ENCODE results near the gene DAGLB. TPM values are rescaled to one million over a fixed set of nuclear protein-coding genes. Genes with fewer than 3 reads are reported as not detected.

Gene DAGLB
- total and polyA plus RNA-seq, 2 of the 8 experiments (the other 6 are each of a cell fraction or from before 2014, with no cell fraction given), result 27.0 to 39.6 TPM

DNA sequence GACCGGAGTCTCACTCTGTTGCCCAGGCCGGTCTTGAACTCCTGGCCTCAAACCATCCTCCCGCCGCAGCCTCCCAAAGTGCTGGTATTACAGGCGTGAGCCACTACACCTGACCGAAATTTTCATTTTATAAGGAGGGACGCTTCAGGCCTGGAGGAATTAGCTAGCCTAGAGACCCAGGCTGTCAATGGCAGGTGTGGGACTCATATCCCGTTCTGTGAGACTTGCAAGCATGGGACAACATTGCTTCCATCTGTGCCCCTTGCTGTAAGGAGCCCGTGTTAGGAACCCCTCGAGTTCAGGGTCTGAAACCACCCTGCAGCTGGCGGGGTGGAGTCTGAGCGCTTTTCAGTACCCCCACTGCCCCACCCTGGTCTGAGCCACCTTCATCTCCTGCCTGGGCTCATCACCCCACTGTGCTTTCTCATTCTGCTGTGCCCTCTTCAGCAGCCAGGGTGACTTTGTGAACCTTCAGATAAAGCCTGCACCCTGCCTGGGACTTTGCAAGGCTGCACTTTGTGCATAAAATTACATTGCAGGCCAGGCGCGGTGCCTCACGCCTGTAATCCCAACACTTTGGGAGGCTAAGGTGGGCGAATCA lies 1.3 kb upstream of the DAGLB start:
- no peak for FAIRE-seq
- TF ChIP-seq SP1 (IDR thresholded peaks at IDR 0.05; ENCODE audit: low read depth, low read length), result no peak
- no peak for TF ChIP-seq SUZ12 (IDR thresholded peaks at IDR 0.05; ENCODE audit: low read length)
- TF ChIP-seq JUND (IDR thresholded peaks at IDR 0.05; ENCODE audit: low read length), result no peak
- no peak for TF ChIP-seq SIN3A (conservative IDR thresholded peaks at IDR 0.05 in 1 of 2, IDR thresholded peaks at IDR 0.05 in 1 of 2; ENCODE audit: low read depth in 1 of 2, low read length in 2 of 2)
- TF ChIP-seq RNF2 (IDR thresholded peaks at IDR 0.05; ENCODE audit: borderline replicate concordance, low read depth, low read length, missing control alignments, poor library complexity, severe bottlenecking), result no peak
- TF ChIP-seq SP2 (IDR thresholded peaks at IDR 0.05; ENCODE audit: low read length), result no peak
- TF ChIP-seq POLR2A (IDR thresholded peaks at IDR 0.05; ENCODE audit: control extremely low read depth in 1 of 2, low read depth in 2 of 2, low read length in 2 of 2), result no peak
- TF ChIP-seq ZNF274 (IDR thresholded peaks at IDR 0.05; ENCODE audit: borderline replicate concordance, extremely low read depth, low read length), result no peak
- no peak for TF ChIP-seq KDM5A (IDR thresholded peaks at IDR 0.05; ENCODE audit: low read length)
- TF ChIP-seq RXRA (IDR thresholded peaks at IDR 0.05; ENCODE audit: insufficient read depth, low read depth, low read length), result no peak
- TF ChIP-seq TEAD4 (IDR thresholded peaks at IDR 0.05; ENCODE audit: low read depth, low read length), result no peak
- no peak for TF ChIP-seq TAF7 (optimal IDR thresholded peaks at IDR 0.05; ENCODE audit: borderline replicate concordance, low read depth, low read length)
- TF ChIP-seq SP4 (IDR thresholded peaks at IDR 0.05; ENCODE audit: low read length), result no peak

More for the DNA sequence above, 1.3 kb upstream of the DAGLB start:
- Histone ChIP-seq H4K20me1 (replicated peaks in 1 of 2; ENCODE audit: control insufficient read depth in 1 of 2, insufficient read depth in 2 of 2, low read length in 2 of 2) (no peaks in the 10 kb centered on the region), H3K79me2 (ENCODE audit: control insufficient read depth in 1 of 2, insufficient read depth in 2 of 2, low read length in 2 of 2) (peaks cover 0 to 31% of the 10 kb centered on the region in 2 experiments; a peak in 3 of 4 replicates), H3K79me1 (ENCODE audit: low read depth, low read length) (0 out of 2 replicates have a peak, but pooled peaks cover 2% of the 10 kb centered on the region), H4K8ac (ENCODE audit: extremely low read depth, insufficient read depth, low read length) (peak overlapping the region; percentile 65), H3K23me2 (ENCODE audit: low read depth, low read length) (no peaks in the 10 kb centered on the region; the same call in 1 of the 2 replicates), H2AK5ac (ENCODE audit: low read depth, low read length) (peak overlapping the region; percentile 53; the same call in 1 of the 2 replicates), H2BK12ac (ENCODE audit: low read depth, low read length) (no peak overlapping the region; the same call in 1 of the 2 replicates), H3K27ac (ENCODE audit: low read depth, low read length) (no peak overlapping the region), H2AFZ (ENCODE audit: low read length) (no peak overlapping the region), H2BK20ac (ENCODE audit: low read length) (no peak overlapping the region), H2BK5ac (ENCODE audit: low read depth, low read length) (no peak overlapping the region), H3K14ac (ENCODE audit: insufficient read length) (no peak overlapping the region), H3K23ac (ENCODE audit: insufficient read length) (no peak overlapping the region), H3K36me3 (ENCODE audit: control insufficient read depth in 2 of 4, insufficient read depth in 4 of 4, low read length in 3 of 4) (peaks cover 0 to 20% (median 12%) of the 10 kb centered on the region in 4 experiments; a peak in 6 of 8 replicates), H3K9me3 (ENCODE audit: insufficient read depth in 2 of 2, low read depth in 1 of 2, low read length in 1 of 2) (no peaks in the 10 kb centered on the region), H3K27me3 (replicated peaks in 1 of 4; ENCODE audit: control insufficient read depth in 3 of 4, extremely low read depth in 1 of 4, insufficient read depth in 3 of 4, low read length in 3 of 4) (no peaks in the 10 kb centered on the region), H3K4ac (replicated peaks; ENCODE audit: insufficient read length, low read depth, low read length) (no peak overlapping the region), H4K5ac (ENCODE audit: insufficient read length, low read depth, low read length) (no peak overlapping the region), H4K91ac (replicated peaks; ENCODE audit: insufficient read length, low read length) (no peak overlapping the region), H3K56ac (replicated peaks; ENCODE audit: insufficient read length, low read depth, low read length) (no peak overlapping the region), H2BK15ac (ENCODE audit: low read length) (no peak overlapping the region), H3K4me3 (ENCODE audit: extremely low read depth in 1 of 4, insufficient read depth in 2 of 4, low read depth in 3 of 4, low read length in 4 of 4) (peak overlapping the region in 2 of 4 experiments; percentile 88 to 94; a peak in 3 of 8 replicates), H3K4me2 (ENCODE audit: insufficient read depth in 1 of 2, low read depth in 2 of 2, low read length in 2 of 2) (peak overlapping the region; percentile 32 to 86; a peak in 2 of 4 replicates), H3K9ac (replicated peaks in 1 of 4; ENCODE audit: extremely low read depth in 1 of 4, low read depth in 3 of 4, low read length in 3 of 4) (no peak overlapping the region), H3K4me1 (replicated peaks in 1 of 4; ENCODE audit: control insufficient read depth in 3 of 4, insufficient read depth in 4 of 4, low read length in 3 of 4) (no peaks in the 10 kb centered on the region; a peak in 1 of 7 replicates), H3K18ac (ENCODE audit: extremely low read depth, low read length) (no peak overlapping the region), H2BK120ac (replicated peaks; ENCODE audit: low read depth, low read length) (no peak overlapping the region)
- CTCF ChIA-PET (ENCODE audit: partially characterized antibody), result interaction anchor here (1.3 to 1.8 kb wide), 3 partner anchors 14 to 26 kb away, joined by 3 to 5 read pairs (median 3); no protein-coding TSS in a partner anchor
- WGBS, 2 experiments (ENCODE audit: extremely low coverage in 1 of 2, insufficient coverage in 1 of 2, insufficient read length in 1 of 2, insufficient replicate concordance in 2 of 2, low coverage in 1 of 2, low lambda C conversion rate in 2 of 2, missing lambda C conversion rate in 1 of 2), result 89% methylated on average over 16 of the region's 16 CpGs; no CpG with 5 or more reads in 1 of the 2 experiments
- no peak for DNase-seq (ENCODE audit: low read depth in 1 of 2, low spot score in 2 of 2)
- POLR2A ChIA-PET (ENCODE audit: partially characterized antibody), result interaction anchor here (1.1 to 4.8 kb wide), 6 partner anchors 9 to 86 kb away, joined by 3 to 25 read pairs (median 4); no protein-coding TSS in a partner anchor
